ENCODE measurements around the gene PHRF1.
A peak's percentile ranks its signal among the peaks of the same experiment; 100 is the strongest.

The PHRF1 gene

DNA sequence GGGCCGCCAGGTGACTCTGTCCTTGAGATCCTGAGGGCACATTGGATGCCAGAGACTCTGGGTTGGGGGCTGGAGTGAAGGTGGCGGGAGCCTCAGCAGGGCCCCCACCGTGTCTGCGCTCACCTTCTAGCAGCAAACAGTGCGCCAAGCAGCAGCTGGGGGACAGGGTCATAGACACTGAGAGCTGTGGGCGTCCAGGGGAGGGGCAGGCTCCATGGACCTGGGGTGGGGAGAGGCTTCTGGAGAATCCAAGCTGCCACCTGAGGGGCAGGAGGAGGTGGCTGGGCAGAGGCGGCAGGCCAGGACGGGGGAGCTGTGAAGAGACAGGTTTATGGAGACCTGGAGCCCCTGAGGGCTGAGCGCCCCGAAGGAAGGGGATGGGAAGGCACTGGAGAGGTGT is 8.0 kb downstream of the PHRF1 start:
- Histone ChIP-seq H3K4me2 (ENCODE audit: low read length) (no peak overlapping the region), H3K9me3 (replicated peaks; ENCODE audit: low read length) (no peaks in the 10 kb centered on the region), H3K4me1 (ENCODE audit: control insufficient read depth, insufficient read depth, low read length) (peaks cover 21% of the 10 kb centered on the region), H3K4me3 (ENCODE audit: low read length) (no peak overlapping the region), H3K27me3 (ENCODE audit: control insufficient read depth, insufficient read depth, low read length) (no peaks in the 10 kb centered on the region), H3K36me3 (ENCODE audit: insufficient read depth, low read length) (peaks cover 34% of the 10 kb centered on the region), H3K9ac (ENCODE audit: low read depth, low read length) (no peak overlapping the region)

DNA sequence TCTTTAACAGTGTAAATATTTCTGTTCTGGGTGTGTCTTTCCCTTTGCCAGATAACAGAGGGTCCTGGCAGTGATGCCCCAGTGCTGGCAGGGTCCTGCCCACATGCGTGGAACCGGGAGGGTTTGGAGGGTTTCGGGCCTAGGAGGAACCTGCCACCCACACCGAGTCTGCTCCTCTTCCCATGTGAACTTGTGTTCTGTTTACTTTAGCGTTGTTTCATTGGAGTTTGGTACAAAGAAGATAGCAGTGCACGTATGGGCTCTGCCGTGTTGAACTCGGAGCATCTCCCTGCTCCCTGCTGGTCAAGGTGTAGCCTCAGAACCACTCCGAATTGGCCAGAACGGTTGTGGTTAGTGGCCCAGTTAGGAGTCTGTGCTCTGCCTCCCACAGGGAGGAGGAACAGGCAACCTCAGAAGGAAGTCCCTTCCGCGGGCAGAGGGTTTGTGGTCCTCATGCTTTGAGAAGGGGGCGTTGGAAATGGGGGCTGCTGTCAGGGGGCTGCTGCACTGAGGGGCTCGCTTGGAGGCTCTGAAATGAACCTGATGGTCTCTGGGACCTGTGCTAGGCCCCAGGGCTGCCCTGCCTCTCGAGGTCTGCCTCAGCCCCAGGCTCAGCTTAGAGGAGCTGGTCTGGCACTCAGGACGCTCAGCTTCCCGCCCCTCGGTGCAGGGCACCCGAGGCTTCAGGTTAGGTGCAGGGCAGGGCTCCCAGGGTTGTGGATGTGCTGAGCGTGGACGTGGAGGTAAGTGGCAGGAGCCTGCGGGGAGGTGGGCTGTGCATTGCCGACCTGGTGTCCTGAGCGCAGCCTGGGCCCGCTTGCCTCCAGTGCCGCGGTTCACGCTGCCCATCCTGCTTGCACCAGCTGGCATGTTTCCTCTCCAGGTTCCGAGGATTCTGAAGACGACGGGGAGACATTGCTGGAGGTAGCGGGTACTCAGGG is 10.4 kb downstream of the PHRF1 start:
- no peaks in the 10 kb centered on the region for H3K27me3 ChIP-seq (ENCODE audit: control insufficient read depth, insufficient read depth, low read length)
- H3K36me3 ChIP-seq (ENCODE audit: insufficient read depth, low read length), result peaks cover 54% of the 10 kb centered on the region
- no peaks in the 10 kb centered on the region for H3K9me3 ChIP-seq (replicated peaks; ENCODE audit: low read length)
- no peak overlapping the region for H3K9ac ChIP-seq (ENCODE audit: low read depth, low read length)
- H3K4me3 ChIP-seq (ENCODE audit: low read length), result no peak overlapping the region
- H3K4me2 ChIP-seq (ENCODE audit: low read length), result no peak overlapping the region
- H3K4me1 ChIP-seq (ENCODE audit: control insufficient read depth, insufficient read depth, low read length), result peaks cover 13% of the 10 kb centered on the region

DNA sequence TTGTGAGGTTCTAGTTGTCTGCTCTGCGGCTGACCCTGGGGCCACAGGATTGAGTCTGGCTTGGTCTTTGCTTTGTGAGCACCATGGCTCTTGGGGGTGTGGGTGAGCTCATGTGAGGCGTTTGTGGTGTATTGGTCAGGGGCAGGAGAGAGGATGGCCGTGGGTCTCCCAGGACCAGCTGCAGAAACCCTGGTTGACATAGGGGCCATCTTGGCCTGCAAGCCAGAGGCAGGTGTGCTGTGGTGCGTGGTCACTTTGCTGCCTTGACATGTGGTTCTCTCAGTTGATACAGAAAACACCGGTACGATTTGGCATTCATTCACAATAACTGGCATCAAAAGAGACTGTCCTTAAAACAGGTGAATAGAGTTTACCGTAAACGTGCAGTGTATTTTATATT is 11.3 kb downstream of the PHRF1 start:
- Histone ChIP-seq H3K9me3 (replicated peaks; ENCODE audit: low read length) (no peaks in the 10 kb centered on the region), H3K36me3 (ENCODE audit: insufficient read depth, low read length) (peaks cover 60% of the 10 kb centered on the region), H3K4me1 (ENCODE audit: control insufficient read depth, insufficient read depth, low read length) (peaks cover 13% of the 10 kb centered on the region), H3K27me3 (ENCODE audit: control insufficient read depth, insufficient read depth, low read length) (no peaks in the 10 kb centered on the region), H3K4me2 (ENCODE audit: low read length) (peak overlapping the region; percentile 51), H3K9ac (ENCODE audit: low read depth, low read length) (no peak overlapping the region), H3K4me3 (ENCODE audit: low read length) (no peak overlapping the region)

GRCh38 chr11:587978-588380 is 11.7 kb downstream of the PHRF1 start:
- peaks cover 65% of the 10 kb centered on the region for H3K36me3 ChIP-seq (ENCODE audit: insufficient read depth, low read length)
- H3K4me1 ChIP-seq (ENCODE audit: control insufficient read depth, insufficient read depth, low read length), result peaks cover 13% of the 10 kb centered on the region
- H3K4me2 ChIP-seq (ENCODE audit: low read length), result peak overlapping the region; percentile 51
- no peak overlapping the region for H3K9ac ChIP-seq (ENCODE audit: low read depth, low read length)
- H3K4me3 ChIP-seq (ENCODE audit: low read length), result no peak overlapping the region
- no peaks in the 10 kb centered on the region for H3K27me3 ChIP-seq (ENCODE audit: control insufficient read depth, insufficient read depth, low read length)
- H3K9me3 ChIP-seq (replicated peaks; ENCODE audit: low read length), result no peaks in the 10 kb centered on the region

GRCh38 chr11:589798-590197 is 13.5 kb downstream of the PHRF1 start:
- no peak overlapping the region for H3K4me3 ChIP-seq (ENCODE audit: low read length)
- H3K36me3 ChIP-seq (ENCODE audit: insufficient read depth, low read length), result peaks cover 72% of the 10 kb centered on the region
- H3K4me2 ChIP-seq (ENCODE audit: low read length), result no peak overlapping the region
- peaks cover 16% of the 10 kb centered on the region for H3K4me1 ChIP-seq (ENCODE audit: control insufficient read depth, insufficient read depth, low read length)
- H3K27me3 ChIP-seq (ENCODE audit: control insufficient read depth, insufficient read depth, low read length), result no peaks in the 10 kb centered on the region
- no peak overlapping the region for H3K9ac ChIP-seq (ENCODE audit: low read depth, low read length)
- H3K9me3 ChIP-seq (replicated peaks; ENCODE audit: low read length), result no peaks in the 10 kb centered on the region

- Histone ChIP-seq H3K9me3 (replicated peaks; ENCODE audit: low read length) (no peaks in the 10 kb centered on the region), H3K4me3 (ENCODE audit: low read length) (no peak overlapping the region), H3K4me2 (ENCODE audit: low read length) (no peak overlapping the region), H3K27me3 (ENCODE audit: control insufficient read depth, insufficient read depth, low read length) (no peaks in the 10 kb centered on the region), H3K9ac (ENCODE audit: low read depth, low read length) (no peak overlapping the region), H3K4me1 (ENCODE audit: control insufficient read depth, insufficient read depth, low read length) (peaks cover 16% of the 10 kb centered on the region), H3K36me3 (ENCODE audit: insufficient read depth, low read length) (peaks cover 79% of the 10 kb centered on the region)
Measured at GRCh38 chr11:590997-591396, 14.7 kb downstream of the PHRF1 start.

- Histone ChIP-seq H3K9ac (ENCODE audit: low read depth, low read length) (no peak overlapping the region), H3K4me3 (ENCODE audit: low read length) (no peak overlapping the region), H3K36me3 (ENCODE audit: insufficient read depth, low read length) (peaks cover 80% of the 10 kb centered on the region), H3K27me3 (ENCODE audit: control insufficient read depth, insufficient read depth, low read length) (no peaks in the 10 kb centered on the region), H3K4me2 (ENCODE audit: low read length) (no peak overlapping the region), H3K4me1 (ENCODE audit: control insufficient read depth, insufficient read depth, low read length) (peaks cover 11% of the 10 kb centered on the region), H3K9me3 (replicated peaks; ENCODE audit: low read length) (no peaks in the 10 kb centered on the region)
Measured at GRCh38 chr11:592501-592900, 16.2 kb downstream of the PHRF1 start.

DNA sequence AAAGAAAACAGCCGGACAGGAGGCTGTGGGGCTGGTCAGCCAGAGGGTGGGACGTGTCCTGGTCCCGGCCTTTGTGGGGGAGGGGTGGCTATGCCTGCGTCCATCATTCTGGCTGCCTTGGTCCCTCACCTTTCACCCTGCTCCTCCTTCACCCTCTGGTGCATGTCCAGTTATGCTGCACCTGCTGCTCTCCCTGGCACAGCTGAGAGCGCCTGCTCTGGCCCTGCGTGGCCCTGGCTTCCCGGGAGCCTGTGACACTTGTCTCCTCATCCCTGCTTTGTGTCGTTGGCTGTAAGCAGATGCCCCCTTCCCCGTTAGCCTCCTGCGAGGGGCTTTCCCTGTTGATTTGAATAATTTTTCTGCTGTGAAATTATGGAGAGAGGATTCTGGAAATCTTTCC is 16.6 kb downstream of the PHRF1 start:
- Histone ChIP-seq H3K9ac (ENCODE audit: low read depth, low read length) (no peak overlapping the region), H3K4me2 (ENCODE audit: low read length) (no peak overlapping the region), H3K27me3 (ENCODE audit: control insufficient read depth, insufficient read depth, low read length) (no peaks in the 10 kb centered on the region), H3K36me3 (ENCODE audit: insufficient read depth, low read length) (peaks cover 82% of the 10 kb centered on the region), H3K4me1 (ENCODE audit: control insufficient read depth, insufficient read depth, low read length) (peaks cover 7% of the 10 kb centered on the region), H3K9me3 (replicated peaks; ENCODE audit: low read length) (no peaks in the 10 kb centered on the region), H3K4me3 (ENCODE audit: low read length) (no peak overlapping the region)

DNA sequence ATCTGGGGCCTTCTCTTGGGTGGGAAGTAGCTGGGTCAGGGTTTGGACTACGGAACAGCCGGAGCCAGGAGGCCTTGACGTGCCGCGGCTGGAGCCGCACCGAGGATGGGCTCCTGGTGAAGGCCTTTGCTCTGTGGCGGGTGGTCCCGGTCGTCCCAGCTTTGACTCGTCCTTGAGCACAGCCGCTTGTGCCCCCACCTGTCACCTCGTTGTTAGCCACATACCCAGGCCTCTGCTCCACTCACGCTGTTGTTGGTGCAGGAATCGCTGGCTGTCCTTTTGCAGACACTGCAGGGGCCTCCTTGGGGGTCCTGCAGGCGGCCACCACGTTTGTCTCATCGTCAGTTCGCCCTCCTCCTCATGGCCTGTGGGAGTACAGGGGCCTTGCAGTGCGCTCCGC is 17.1 kb downstream of the PHRF1 start:
- H3K9ac ChIP-seq (ENCODE audit: low read depth, low read length), result no peak overlapping the region
- H3K36me3 ChIP-seq (ENCODE audit: insufficient read depth, low read length), result peaks cover 86% of the 10 kb centered on the region

DNA sequence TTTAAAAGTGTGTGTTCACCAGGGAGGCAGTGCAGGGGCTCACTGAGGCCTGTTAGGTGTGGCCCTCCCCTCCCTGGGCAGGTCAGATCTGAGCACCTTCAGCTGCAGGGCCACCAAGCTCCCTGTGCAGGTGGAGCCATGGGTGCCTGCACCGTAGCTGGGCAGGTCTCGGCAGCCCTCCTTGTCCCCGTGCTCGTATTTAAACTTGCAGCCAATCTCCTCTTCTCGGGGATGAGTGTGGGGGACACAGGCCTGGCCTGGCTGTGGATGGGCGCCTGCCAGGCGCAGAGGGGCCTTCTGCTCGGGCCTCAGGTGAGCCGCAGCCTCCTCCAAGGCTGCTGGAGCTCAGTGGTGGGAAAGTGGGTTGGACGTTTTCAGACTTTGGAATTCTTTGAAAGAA is 19.1 kb downstream of the PHRF1 start:
- no peak overlapping the region for H3K4me2 ChIP-seq (ENCODE audit: low read length)
- H3K9me3 ChIP-seq (replicated peaks; ENCODE audit: low read length), result no peaks in the 10 kb centered on the region
- no peak overlapping the region for H3K9ac ChIP-seq (ENCODE audit: low read depth, low read length)
- no peaks in the 10 kb centered on the region for H3K27me3 ChIP-seq (ENCODE audit: control insufficient read depth, insufficient read depth, low read length)
- no peak overlapping the region for H3K4me3 ChIP-seq (ENCODE audit: low read length)
- peaks cover 80% of the 10 kb centered on the region for H3K36me3 ChIP-seq (ENCODE audit: insufficient read depth, low read length)
- peaks cover 3% of the 10 kb centered on the region for H3K4me1 ChIP-seq (ENCODE audit: control insufficient read depth, insufficient read depth, low read length)

More for the DNA sequence above, 17.1 kb downstream of the PHRF1 start:
- no peaks in the 10 kb centered on the region for H3K9me3 ChIP-seq (replicated peaks; ENCODE audit: low read length)
- H3K27me3 ChIP-seq (ENCODE audit: control insufficient read depth, insufficient read depth, low read length), result no peaks in the 10 kb centered on the region
- H3K4me2 ChIP-seq (ENCODE audit: low read length), result no peak overlapping the region
- H3K4me1 ChIP-seq (ENCODE audit: control insufficient read depth, insufficient read depth, low read length), result peaks cover 3% of the 10 kb centered on the region
- H3K4me3 ChIP-seq (ENCODE audit: low read length), result no peak overlapping the region

- no peak overlapping the region for H3K4me3 ChIP-seq (ENCODE audit: low read length)
- H3K9me3 ChIP-seq (replicated peaks; ENCODE audit: low read length), result no peaks in the 10 kb centered on the region
- H3K27me3 ChIP-seq (ENCODE audit: control insufficient read depth, insufficient read depth, low read length), result no peaks in the 10 kb centered on the region
- H3K36me3 ChIP-seq (ENCODE audit: insufficient read depth, low read length), result peaks cover 79% of the 10 kb centered on the region
- H3K9ac ChIP-seq (ENCODE audit: low read depth, low read length), result no peak overlapping the region
- no peak overlapping the region for H3K4me2 ChIP-seq (ENCODE audit: low read length)
- peaks cover 3% of the 10 kb centered on the region for H3K4me1 ChIP-seq (ENCODE audit: control insufficient read depth, insufficient read depth, low read length)
Measured at GRCh38 chr11:596374-596773, 20.1 kb downstream of the PHRF1 start.

DNA sequence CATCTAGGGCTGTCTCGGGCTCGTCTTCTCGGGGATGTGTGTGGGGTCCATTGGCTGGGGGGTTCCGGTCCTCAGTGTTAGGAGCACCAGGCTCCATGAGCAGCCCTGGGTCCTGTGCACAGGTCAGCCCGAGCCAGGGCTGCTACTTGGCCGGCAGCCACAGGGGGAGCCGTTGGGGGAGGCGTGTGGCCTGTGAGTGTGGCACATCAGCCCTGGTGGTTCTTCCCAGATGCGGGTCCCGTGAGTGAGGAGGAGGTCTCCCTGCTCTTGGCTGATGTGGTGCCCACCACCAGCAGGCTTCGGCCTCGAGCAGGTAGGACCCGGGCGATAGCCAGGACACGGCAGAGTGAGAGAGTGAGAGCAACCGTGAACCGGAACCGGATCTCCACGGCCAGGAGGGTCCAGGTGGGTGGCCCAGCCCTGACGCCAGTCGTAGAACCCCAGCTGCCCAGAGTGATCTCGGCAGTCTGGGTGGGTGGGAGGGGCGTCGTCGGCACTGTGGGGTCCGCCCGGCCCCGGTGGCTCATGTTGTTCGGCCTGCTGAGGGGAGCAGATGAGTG is 21.0 kb downstream of the PHRF1 start:
- Histone ChIP-seq H3K27me3 (ENCODE audit: control insufficient read depth, insufficient read depth, low read length) (no peaks in the 10 kb centered on the region), H3K36me3 (ENCODE audit: insufficient read depth, low read length) (peaks cover 82% of the 10 kb centered on the region), H3K9ac (ENCODE audit: low read depth, low read length) (no peak overlapping the region), H3K9me3 (replicated peaks; ENCODE audit: low read length) (no peaks in the 10 kb centered on the region), H3K4me1 (ENCODE audit: control insufficient read depth, insufficient read depth, low read length) (peaks cover 3% of the 10 kb centered on the region), H3K4me3 (ENCODE audit: low read length) (no peak overlapping the region), H3K4me2 (ENCODE audit: low read length) (no peak overlapping the region)
